ENCODE measurements around the gene MAP2K5.

Gene MAP2K5

GRCh38 chr15:67674983-67675382, 132.5 kb downstream of the MAP2K5 start:
- no peak overlapping the region for H3K27ac ChIP-seq
- no peak for TF ChIP-seq CTCF (conservative IDR thresholded peaks at IDR 0.05)

DNA sequence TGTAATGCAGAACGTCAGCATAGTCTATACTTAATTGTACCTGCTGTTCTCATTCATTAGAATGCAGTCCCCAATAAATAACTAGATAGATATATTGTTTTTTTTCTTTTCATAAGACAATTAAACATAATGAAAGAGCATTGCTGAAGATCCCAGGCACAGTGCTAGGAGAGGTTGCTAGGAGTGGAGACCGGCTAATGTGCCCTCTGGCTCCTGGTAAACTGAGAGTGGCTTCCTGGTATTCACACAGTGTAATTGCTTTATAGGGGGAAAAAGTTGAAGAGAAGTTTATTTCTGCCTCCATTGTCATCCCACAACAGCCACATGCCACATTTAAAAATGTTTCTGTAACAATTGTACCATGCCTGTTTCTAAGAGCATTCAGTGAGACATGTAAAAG, 135.6 kb downstream of the MAP2K5 start:
- no peak for TF ChIP-seq CTCF (conservative IDR thresholded peaks at IDR 0.05)
- H3K27ac ChIP-seq, result no peak overlapping the region

GRCh38 chr15:67678993-67679392, 136.5 kb downstream of the MAP2K5 start:
- H3K27ac ChIP-seq, result no peak overlapping the region
- no peak for TF ChIP-seq CTCF (conservative IDR thresholded peaks at IDR 0.05)

- H3K27ac ChIP-seq, result peak overlapping the region; percentile 54; the same call in 1 of the 2 replicates
- TF ChIP-seq CTCF (conservative IDR thresholded peaks at IDR 0.05), result no peak
Measured at GRCh38 chr15:67680641-67681040, 138.1 kb downstream of the MAP2K5 start.

DNA sequence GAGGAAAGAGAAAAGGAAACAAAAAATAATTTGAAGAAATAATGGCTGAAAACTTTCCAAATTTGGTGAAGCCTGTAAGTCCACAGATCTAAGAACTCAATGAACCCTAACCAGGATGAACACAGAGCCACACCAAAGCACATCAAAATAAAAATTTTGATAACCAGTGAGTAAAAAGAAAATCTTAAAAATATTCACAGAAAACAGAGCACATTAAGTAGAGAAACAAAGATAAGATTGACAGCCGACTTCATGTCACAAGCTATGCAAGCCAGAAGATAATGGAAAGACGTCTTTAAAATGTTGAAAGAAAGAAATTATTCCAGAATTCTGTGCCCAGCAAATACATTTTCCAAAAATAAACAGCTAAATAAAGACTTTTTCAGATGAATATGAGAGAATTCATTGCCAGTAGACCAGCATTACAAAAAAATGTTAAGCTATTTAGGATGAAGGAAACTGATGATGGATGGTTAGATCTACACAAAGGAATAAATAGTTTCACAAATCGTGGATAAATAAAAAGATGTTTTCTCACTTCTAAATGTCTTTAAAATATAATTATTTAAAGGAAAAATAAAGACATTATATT, 142.6 kb downstream of the MAP2K5 start:
- no peak overlapping the region for H3K27ac ChIP-seq
- no peak for TF ChIP-seq CTCF (conservative IDR thresholded peaks at IDR 0.05)

DNA sequence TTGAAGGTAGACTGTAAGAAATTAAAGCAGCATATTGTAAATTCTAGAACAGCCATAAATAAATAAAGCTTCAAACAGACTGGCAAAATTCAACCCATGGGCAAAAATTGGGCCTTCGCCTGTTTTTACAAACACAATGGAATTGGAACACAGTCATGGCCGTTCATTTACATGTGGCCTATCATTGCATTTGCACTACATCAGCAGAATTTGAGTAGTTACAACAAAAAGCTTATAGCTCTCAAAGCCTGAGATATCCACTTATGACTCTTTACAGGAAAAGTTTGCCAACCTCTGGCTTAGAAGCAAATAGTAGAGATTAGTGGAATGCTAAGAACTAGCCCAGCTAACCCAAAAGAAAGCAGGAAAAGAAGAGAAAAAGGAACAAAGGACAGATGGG, 143.2 kb downstream of the MAP2K5 start:
- H3K27ac ChIP-seq, result no peak overlapping the region
- no peak for TF ChIP-seq CTCF (conservative IDR thresholded peaks at IDR 0.05)

- TF ChIP-seq CTCF (conservative IDR thresholded peaks at IDR 0.05), result no peak
- no peak overlapping the region for H3K27ac ChIP-seq
Measured at GRCh38 chr15:67690936-67691335, 148.4 kb downstream of the MAP2K5 start.
